Fibroblast of peridontal ligament (primary cell): ENCODE measurements around the gene KRT77.
"Not testable (repeated sequence)": the region's sequence is repeated elsewhere in the genome, so short reads cannot be mapped to it uniquely, and the experiment has no call there.

ENCODE experiments used
- DNase-seq: peaks from one replicate; pipeline ENCODE4 v3.0.0-alpha.2; 2010; ENCODE audit errors: extremely low read depth

KRT77 gene

GRCh38 chr12:52676163-52676562, 27.2 kb downstream of the KRT77 start:
- DNase-seq: no peak

DNA sequence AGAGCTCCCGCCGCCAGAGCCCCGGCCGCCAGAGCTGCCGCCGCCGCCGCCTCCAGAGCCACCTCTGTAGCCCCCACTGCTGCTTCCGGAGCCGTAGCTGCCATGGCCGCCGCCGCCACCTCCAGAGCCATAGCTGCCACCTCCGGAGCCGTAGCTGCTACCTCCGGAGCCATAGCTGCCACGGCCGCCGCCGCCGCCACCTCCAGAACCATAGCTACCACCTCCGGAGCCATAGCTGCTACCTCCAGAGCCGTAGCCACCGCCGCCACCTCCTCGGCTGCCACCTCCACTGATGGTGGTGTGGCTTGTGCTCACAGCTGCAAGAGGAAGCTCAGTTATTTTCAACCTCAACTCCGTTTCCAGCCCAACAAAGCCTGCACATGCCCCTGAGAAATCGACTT, 28.0 kb downstream of the KRT77 start:
- no peak for DNase-seq

DNA sequence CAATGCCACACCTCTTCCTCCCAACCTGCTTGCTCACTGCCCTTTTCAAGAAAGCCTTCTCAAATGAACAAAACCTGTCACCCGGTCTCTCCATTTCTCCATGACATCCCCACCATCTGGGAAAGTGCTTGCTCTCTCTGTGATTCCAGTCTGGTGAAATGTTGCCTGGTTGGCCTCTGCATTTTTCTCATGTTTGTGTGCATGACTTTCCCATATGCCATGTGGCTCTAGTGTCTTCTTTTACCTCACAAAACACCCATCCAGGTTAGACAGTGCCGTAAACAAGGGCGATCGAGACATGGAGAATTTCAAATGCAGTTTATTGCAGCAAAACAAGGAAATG, 28.9 kb downstream of the KRT77 start:
- DNase-seq: no peak

DNA sequence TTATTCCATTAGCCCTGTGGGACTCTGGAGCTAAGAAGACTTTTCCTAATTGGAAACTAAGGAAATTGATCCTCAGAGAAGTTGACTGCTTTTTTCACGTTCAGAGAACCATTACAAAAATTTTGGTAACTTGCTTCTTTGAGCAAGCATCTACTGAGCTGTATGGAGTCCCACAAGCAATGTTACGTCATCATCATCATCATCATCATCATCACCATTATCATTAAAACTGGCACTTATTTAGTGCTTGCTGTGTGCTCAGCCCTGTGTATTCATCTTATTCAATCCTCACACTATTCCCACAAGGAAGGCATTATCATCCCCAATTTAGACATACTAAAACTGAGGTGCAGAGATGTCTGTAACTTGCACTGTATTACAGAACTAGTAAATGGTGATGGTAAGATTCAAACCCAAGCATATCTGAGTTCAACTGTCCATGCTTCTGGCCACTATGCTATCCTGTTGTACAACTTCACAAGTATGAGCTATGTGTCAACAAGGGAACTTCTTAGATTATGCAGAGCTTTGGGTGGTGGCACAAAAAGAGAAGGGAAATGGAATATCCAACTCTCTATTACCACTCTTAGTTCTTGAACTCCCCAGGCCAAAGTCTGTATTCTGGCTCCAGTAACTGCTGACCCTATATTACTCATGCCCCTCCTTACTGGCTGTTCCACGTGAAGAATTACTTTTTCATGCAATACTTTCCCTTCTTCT, 29.5 kb downstream of the KRT77 start:
- DNase-seq: no peak

DNA sequence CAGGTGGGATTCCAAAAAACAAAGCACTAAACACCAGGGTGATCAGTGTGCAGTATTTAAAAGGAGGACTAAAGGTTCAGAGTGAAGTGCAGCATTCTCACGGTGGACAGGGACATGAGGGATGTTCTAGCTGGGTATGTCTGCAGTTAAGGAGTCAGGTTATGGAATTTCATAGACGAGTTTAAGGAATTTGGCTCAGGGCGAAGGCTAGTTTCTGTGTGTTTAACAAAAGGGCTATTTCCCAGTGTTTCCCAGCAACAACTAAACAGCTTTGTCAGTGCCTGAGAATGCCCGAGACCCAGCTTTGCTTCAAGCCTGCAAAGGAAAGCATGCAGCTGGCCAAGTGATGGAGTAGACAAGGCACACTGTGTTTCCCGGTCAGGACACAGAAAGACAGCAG, 30.1 kb downstream of the KRT77 start:
- no peak for DNase-seq

DNA sequence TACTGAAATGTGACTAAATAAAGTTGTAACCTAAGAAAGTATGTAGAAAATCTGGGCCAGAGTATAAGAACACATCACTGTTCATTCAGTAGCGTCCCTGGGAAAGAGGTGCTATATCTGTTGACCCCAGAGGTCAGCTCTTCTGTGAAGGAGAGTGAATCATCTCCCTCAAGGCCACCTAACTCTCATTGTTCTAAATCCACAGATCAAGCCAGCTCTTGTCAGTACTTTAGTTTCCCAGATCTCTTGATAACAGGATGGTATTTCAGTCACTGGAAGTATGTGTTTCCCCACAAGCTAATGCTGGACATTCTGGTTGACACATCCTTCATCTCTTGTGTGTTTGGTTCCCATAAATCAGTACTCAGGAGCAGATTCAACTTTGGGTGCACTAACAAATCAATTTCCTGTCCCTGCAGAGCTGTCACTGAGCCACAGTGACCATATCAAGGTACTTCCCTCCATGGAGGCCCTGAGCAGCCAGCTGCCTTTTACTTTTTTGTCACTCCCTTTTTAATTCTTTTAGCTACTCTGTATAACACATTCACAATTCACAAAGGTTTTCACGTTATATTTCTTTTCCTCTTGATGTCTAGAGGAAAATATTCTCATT, 30.9 kb downstream of the KRT77 start:
- no peak for DNase-seq

- DNase-seq: no peak
Observed at GRCh38 chr12:52670961-52671360, 32.4 kb downstream of the KRT77 start.

- DNase-seq: no peak
Observed at GRCh38 chr12:52670506-52670905, 32.8 kb downstream of the KRT77 start.

DNA sequence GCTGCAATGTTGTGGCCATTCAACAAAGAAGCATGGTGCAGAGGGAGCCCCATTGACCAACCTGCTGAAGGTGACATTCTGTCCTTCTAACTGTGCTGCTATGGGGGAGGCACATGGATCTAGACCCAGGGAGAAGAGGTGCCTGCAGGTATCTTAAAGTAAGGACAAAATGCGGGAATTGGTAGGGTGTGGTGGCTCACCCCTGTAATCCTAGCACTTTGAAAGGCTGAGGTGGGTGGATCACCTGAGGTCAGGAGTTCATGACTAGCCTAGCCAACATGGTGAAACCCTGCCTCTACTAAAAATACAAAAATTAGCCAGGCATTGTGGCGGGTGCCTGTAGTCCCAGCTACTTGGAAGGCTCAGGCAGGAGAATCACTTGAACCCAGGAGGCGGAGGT, 33.4 kb downstream of the KRT77 start:
- not testable (repeated sequence) for DNase-seq

- DNase-seq: no peak
Observed at GRCh38 chr12:52669426-52669825, 33.9 kb downstream of the KRT77 start.

- no peak for DNase-seq
Observed at GRCh38 chr12:52667931-52668330, 35.4 kb downstream of the KRT77 start.

GRCh38 chr12:52667509-52667908, 35.8 kb downstream of the KRT77 start:
- DNase-seq: no peak

- DNase-seq: no peak
Observed at GRCh38 chr12:52666471-52666870, 36.9 kb downstream of the KRT77 start.

GRCh38 chr12:52663420-52663819, 39.9 kb downstream of the KRT77 start:
- no peak for DNase-seq

DNA sequence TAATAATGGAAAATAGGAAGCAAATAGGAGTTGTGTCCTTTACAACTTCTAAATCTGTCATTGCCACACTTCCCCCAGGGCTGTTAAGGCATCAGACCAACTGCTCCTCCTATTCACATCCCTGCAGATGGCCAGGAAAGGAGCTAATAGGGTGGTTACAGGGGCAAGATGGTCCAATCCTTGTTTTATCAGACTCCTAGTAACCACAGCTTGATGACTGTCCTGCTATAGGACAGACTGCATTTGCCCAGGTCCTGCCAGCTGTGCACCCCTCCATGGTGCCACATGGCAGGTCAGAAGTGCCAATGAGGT, 40.5 kb downstream of the KRT77 start:
- DNase-seq: no peak

DNA sequence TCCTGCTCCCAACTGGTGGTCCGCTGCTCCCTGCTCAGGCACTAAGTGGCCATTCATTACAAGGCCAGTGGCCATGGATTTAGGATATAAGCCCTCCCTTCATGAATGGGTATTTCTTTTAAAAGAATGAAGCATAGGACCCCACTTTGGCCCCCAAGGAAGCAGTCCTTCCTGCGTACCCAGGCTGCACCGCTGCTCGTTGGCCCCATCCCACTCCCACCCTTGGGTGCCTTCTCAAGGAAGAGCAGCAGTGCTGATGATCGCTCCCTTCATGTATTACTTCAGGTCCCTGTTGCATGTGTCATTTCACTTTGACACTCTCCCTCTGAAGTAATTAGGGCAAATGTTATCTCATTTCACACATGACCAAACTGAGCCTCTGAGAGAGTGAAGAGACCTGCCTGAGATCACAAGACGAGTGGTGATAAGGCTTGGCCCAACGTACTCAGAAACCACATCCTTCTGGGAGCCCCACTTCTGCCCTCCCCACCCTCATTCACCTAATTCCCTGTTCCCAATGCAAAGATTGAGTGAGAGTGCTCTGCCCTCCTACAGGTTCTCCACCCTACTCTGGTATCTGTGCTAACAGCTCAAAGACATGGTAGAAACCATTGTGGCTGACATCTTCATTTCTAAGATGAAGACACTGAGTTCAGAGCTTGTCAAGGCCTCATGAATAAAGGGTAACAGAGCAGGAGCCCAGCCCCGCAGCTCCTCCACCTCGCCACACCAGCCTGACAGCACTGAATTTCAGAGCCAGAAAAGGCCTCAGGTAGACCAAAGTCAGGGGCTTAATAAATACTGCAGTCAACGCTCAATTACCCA, 41.0 kb downstream of the KRT77 start:
- no peak for DNase-seq

GRCh38 chr12:52661668-52662067, 41.7 kb downstream of the KRT77 start:
- DNase-seq: no peak

- no peak for DNase-seq
Observed at GRCh38 chr12:52660934-52661499, 42.3 kb downstream of the KRT77 start.

GRCh38 chr12:52659951-52660350, 43.4 kb downstream of the KRT77 start:
- no peak for DNase-seq

DNA sequence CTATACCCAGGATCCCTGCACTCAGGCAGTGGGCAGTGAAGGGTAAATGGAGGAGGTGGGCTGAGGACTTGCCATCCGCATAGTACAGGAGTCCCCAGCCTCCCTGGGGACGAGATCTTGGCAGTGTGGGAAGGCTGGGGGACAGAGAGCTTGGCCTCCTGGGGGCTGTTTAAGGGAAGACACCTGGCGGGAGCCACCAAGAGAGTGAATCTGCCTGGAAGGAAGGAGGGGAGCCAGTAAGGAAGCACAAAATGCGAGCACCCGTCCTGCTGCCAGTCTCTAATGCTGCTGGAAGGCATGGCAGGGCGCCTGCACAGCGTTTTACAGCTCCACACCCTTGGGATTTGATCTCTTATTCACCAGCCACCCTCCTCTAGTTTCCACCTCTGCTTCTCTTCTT, 43.9 kb downstream of the KRT77 start:
- DNase-seq: no peak

DNA sequence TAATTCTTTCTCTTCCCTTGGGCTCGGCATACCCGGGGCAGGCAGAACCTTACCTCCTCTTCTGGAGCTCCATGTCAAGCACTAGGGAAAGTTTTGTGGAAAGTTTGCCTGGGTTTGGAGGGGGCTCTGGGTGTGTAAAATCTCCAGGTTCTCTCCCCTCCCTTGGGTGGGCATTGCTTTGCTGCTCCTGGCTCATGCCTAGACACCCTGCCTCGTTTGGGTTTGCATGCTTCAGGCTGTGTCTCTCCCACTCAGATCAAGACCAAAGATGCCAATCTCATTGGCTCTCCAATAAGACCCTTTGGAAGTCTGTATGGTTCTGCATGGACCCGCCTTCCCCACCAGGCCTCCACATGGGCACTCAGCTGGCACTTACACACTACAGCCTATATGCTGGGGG, 45.1 kb downstream of the KRT77 start:
- DNase-seq: no peak

- DNase-seq: no peak
Observed at GRCh38 chr12:52657250-52657902, 45.9 kb downstream of the KRT77 start.
